Spinal cord (tissue), 10 donors: ENCODE measurements around the gene AOPEP. TPM values are rescaled to one million over a fixed set of nuclear protein-coding genes. Genes with fewer than 3 reads are reported as not detected.

Experiments used
- DNase-seq, 6 donors: peaks; one replicate each; pipeline versions ENCODE4 v3.0.0 to v3.0.0-alpha.2; 2013 to 2015; ENCODE audit warnings: low spot score in 6 of 6, low read depth in 4 of 6
- H3K27ac ChIP-seq: one replicate; pipeline ENCODE4 v1.5.1; 2013; ENCODE audit warnings: low read depth, low read length, control low read depth
- H3K27me3 ChIP-seq: one replicate; pipeline ENCODE4 v1.6.1; 2013; ENCODE audit warnings: low read length; ENCODE audit not compliant: control insufficient read depth, insufficient read depth
- H3K36me3 ChIP-seq: one replicate; pipeline ENCODE4 v1.6.1; 2013; ENCODE audit warnings: low read length; ENCODE audit not compliant: control insufficient read depth, insufficient read depth
- H3K4me1 ChIP-seq: one replicate; pipeline ENCODE4 v1.6.1; 2013; ENCODE audit warnings: low read length; ENCODE audit not compliant: control insufficient read depth, insufficient read depth
- H3K4me3 ChIP-seq: one replicate; pipeline ENCODE4 v1.5.1; 2013; ENCODE audit warnings: low read depth, low read length, control low read depth
- H3K9me3 ChIP-seq: one replicate; pipeline ENCODE4 v1.6.1; 2013; ENCODE audit warnings: low read length; ENCODE audit not compliant: control insufficient read depth, insufficient read depth
- WGBS: methylation state at CpG from one replicate; pipeline ENCODE4 v1.1.5; 2013; ENCODE audit warnings: missing lambda C conversion rate; ENCODE audit not compliant: insufficient coverage; 5-methylcytosine and 5-hydroxymethylcytosine counted together
- polyA plus RNA-seq, 2 donors: library from polyadenylated mRNA; unstranded; fragments of 120-200 nt; gene quantifications; one replicate each; pipeline ENCODE4 v1.2.1, GENCODE V29; 2013; ENCODE audit not compliant: insufficient read length in 2 of 2
- total RNA-seq, 2 donors: library from RNA; depleted of rRNA in 1 of 2; stranded (reverse); fragments of 120-200 nt in 1 of 2; fragments of >200 nt in 1 of 2; gene quantifications; one replicate each; pipeline versions ENCODE4 v1.2.3 to v1.2.4, GENCODE V29; 2013 to 2014
- donor health status: healthy.

AOPEP gene
- total and polyA plus RNA-seq, 4 donors: 42.8 to 77.4 (median 56.3) TPM

DNA sequence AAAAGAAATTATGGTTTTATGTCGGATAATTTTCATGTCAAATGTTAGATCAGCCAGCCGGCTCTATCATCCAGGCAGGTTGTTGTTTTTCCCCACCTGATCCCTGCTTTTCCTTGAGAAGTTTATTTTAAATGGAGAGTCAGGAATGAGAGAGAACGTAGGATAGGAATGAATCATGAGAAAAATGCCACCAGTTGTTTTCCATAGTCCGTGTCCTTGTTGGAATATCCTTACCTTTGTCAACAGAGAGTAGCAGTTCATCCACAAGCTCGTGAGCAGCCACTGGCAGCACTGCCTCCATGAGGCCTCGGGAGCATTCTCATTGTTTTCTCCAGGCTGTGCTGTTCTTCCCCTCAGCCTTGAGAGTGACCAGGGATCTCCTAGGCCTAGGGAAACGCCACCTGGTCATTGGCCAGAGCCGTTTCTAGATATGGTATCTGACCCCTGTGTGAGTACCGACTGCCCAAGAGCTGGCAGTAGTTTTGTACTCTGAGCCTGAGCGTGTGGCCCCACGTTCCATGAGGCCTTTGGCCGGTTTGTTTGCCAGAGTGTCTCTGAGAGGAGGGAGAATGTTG is 297.7 kb downstream of the AOPEP start:
- H3K4me1 ChIP-seq: peaks cover 15% of the 10 kb centered on the region

DNA sequence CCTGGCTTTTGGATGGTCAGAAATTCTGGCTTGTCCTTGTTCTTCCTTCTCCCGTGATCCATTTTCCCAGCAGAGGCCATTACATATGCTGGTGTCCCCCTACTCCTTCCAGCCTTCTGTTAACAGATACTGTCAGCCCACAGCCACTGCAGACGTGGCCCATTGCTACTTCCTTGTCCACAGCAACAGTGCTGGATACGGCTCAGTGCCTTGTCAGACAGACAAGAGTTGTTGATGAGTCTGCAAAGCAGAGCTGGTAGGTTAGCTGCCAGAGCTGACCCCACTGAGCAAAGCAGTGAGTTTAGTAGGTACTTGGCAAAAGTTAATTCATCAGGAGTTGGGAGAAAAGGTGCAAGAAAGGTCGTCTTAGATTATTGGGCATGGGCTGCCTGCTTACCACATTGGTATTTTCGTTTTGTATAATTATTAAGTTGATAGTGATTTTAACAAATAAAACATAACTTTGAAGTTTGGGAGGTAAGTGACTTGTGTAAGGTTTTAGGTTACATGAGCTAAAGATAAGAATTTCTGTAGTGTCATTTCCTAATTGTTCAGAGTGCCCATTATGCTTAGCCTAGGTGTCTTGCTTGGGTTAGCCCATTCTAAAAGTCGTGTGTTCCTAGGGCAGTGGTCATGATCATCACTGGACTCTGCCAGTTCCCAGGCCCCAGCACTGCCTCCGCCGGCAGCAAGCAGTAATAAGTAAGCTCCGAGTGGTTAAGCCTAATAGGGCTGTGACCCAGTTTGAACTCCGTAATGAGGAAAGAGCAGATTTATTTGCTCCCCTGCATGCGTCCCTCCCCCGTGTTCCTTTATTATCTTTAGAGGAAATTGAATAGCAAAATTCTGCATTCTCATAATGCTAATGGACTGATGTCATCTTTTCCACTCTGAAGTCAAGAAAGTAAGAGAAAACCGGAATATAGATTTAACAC is 299.0 kb downstream of the AOPEP start:
- WGBS: 50% methylated on average over 6 of the region's 13 CpGs
- Histone ChIP-seq H3K27ac (peak overlapping the region; percentile 49), H3K4me1 (peaks cover 15% of the 10 kb centered on the region), H3K27me3 (no peaks in the 10 kb centered on the region), H3K9me3 (no peaks in the 10 kb centered on the region), H3K4me3 (no peak overlapping the region), H3K36me3 (no peaks in the 10 kb centered on the region)
- DNase-seq: peak in 1 of 6 donors; percentile 59

More for the DNA sequence above, 297.7 kb downstream of the AOPEP start:
- peaks cover 4% of the 10 kb centered on the region for H3K36me3 ChIP-seq
- no peaks in the 10 kb centered on the region for H3K9me3 ChIP-seq
- H3K27ac ChIP-seq: no peak overlapping the region
- no peaks in the 10 kb centered on the region for H3K27me3 ChIP-seq
- WGBS: 78% methylated on average over 8 of the region's 12 CpGs
- no peak overlapping the region for H3K4me3 ChIP-seq
- DNase-seq: no peak

DNA sequence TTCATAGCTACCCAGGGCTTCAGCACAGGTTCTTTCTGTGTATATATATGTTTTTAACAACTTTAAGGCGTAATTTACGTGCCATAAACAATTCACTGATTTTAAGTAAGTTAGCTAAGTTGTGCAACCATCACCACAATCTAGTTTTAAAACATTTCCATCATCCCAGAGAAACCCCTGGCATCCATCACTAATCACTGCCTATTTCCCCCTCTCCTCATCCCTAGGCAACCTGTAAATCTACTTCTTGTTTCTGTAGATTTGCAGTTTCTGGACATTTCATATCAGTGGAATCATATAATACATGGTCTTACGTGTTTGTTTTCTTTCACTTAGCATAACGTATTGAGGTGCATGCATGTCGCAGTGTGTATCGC is 299.6 kb downstream of the AOPEP start:
- no peak overlapping the region for H3K4me3 ChIP-seq
- H3K27me3 ChIP-seq: no peaks in the 10 kb centered on the region
- H3K36me3 ChIP-seq: no peaks in the 10 kb centered on the region
- peaks cover 15% of the 10 kb centered on the region for H3K4me1 ChIP-seq
- WGBS: 100% methylated on average over 1 of the region's 6 CpGs
- no peaks in the 10 kb centered on the region for H3K9me3 ChIP-seq
- DNase-seq: no peak
- no peak overlapping the region for H3K27ac ChIP-seq

DNA sequence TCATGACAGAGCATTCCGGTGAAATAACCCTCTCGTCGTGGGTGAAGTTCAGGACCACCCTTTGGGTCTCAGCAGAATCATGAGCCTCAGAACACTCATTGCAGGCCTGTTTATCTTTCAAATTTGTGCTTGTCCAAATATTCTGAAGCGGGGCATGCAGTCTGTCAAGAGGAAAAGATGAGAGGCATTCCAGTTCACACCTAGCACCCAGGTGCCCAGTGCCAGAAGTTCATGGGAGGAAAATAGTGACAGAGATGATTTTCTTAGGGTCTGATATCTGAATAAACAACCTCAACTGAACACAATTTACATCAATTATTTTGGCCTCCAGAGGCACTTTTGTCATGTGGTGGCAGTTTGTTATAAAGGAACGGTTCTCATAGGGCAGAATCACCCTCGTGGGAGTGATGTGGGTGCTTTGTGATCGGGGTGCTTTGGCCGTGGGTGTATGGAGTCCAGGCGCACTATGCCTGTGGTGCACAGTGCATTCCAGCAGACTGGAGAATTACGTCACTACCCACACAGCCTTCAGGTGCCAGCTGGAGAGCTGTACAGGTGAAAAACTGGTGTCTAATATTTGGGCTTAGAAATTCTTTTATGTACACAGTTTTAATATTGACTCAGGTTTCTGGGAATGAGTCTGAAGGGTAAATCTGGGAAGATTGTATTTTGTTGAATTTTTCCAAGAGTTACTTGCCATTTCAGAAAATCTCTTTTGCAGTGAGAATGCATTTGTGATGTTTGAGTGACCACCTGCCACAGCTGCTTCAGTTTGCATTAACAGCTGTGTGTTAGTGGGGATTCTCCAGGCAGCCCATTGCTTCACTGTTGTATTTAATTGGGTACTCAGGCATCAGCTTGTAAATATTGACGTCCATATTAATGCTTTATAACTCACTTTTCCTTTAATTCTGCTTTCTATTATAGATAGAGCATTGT is 301.7 kb downstream of the AOPEP start:
- H3K36me3 ChIP-seq: peaks cover 2% of the 10 kb centered on the region
- peak in 1 of 6 donors; percentile 27 for DNase-seq
- no peak overlapping the region for H3K4me3 ChIP-seq
- H3K4me1 ChIP-seq: peaks cover 27% of the 10 kb centered on the region
- 88% methylated on average over 8 of the region's 11 CpGs for WGBS
- H3K27me3 ChIP-seq: no peaks in the 10 kb centered on the region
- no peak overlapping the region for H3K27ac ChIP-seq
- no peaks in the 10 kb centered on the region for H3K9me3 ChIP-seq

DNA sequence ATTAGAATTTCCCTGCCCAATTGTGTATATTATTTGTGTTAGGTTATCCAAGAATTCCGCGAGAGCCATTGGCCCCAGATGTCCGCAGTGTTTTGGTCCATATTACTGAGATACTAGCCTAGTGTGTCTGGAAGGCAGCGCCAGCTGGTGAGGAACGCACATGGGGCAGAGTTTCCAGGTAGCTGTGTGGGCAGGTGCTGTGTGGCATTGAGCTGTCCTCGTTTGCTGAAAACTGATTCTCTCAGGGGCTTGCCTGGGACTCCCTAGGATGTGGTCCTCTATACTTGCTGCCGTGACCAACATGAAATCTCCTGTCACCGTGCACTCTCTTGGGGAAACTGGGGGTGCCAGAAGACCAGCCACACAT is 302.3 kb downstream of the AOPEP start:
- H3K27ac ChIP-seq: no peak overlapping the region
- H3K4me1 ChIP-seq: peaks cover 24% of the 10 kb centered on the region
- DNase-seq: no peak
- H3K36me3 ChIP-seq: peaks cover 2% of the 10 kb centered on the region
- no peaks in the 10 kb centered on the region for H3K9me3 ChIP-seq
- H3K27me3 ChIP-seq: no peaks in the 10 kb centered on the region
- WGBS: 92% methylated on average over 6 of the region's 8 CpGs
- H3K4me3 ChIP-seq: no peak overlapping the region

DNA sequence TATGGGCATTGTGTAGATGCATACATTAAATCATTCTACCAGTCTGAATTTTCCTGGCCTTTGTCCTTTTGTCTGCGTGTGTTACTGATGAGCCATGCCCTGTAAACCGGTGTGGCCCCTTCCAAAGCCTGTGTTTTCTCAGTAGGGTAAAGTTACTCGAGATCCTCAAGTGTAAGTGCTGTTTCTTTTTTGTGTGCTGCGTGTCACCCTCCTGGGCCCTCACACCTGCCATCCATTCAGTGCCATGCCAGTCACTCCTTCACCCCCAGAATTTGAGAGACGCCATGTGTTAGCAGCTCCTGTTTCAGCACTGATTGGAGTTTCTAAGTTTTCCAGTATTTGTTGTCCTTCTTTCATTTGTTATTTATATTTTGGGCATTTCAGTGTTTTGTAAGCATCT is 302.8 kb downstream of the AOPEP start:
- no peak overlapping the region for H3K4me3 ChIP-seq
- WGBS: no CpG with 5 or more reads among the region's 5 CpGs
- DNase-seq: no peak
- H3K27me3 ChIP-seq: no peaks in the 10 kb centered on the region
- no peaks in the 10 kb centered on the region for H3K9me3 ChIP-seq
- peaks cover 23% of the 10 kb centered on the region for H3K4me1 ChIP-seq
- peaks cover 2% of the 10 kb centered on the region for H3K36me3 ChIP-seq
- no peak overlapping the region for H3K27ac ChIP-seq

DNA sequence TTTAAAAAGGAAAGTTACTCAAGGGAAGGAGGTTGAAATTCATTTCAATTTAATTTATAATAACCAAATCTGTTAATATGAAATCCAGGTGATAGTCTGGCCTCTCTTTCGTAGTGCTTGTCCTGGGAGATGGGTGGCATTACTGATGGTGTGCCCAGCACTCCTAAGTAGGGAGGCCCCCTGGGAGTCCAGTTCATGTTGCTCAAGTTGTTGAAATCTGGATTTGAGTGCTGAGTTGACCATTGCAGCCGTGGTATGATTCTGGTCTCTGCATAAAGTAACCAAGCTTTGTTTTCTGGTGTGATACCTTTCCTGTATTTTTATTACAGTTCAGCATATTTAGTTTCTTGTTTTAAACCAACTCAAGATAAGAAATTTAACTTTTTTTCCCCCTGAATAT is 303.2 kb downstream of the AOPEP start:
- H3K4me1 ChIP-seq: peaks cover 20% of the 10 kb centered on the region
- H3K27me3 ChIP-seq: no peaks in the 10 kb centered on the region
- peaks cover 2% of the 10 kb centered on the region for H3K36me3 ChIP-seq
- H3K27ac ChIP-seq: no peak overlapping the region
- H3K9me3 ChIP-seq: no peaks in the 10 kb centered on the region
- no peak overlapping the region for H3K4me3 ChIP-seq
- WGBS: 83% methylated on average over 1 of the region's 2 CpGs
- DNase-seq: no peak

DNA sequence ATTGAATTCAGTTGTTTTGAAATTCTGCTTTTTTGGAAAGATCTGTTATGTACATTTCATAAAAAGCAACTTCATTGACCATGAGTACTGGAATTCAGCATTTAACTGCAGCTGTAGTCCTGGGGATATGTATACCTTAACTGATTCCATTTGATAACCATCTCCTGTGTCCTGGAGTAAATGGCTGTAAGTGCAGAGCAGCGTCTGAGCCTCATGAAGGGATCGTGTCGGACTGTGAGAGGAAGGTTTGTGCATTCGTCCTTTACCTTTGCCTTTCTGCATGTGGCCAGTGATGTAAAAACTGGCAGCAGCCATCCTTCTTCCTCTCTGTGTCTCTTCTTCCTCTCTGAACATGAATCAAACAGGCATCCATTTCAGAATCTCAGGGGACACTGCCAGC is 303.8 kb downstream of the AOPEP start:
- Histone ChIP-seq H3K4me3 (no peak overlapping the region), H3K9me3 (no peaks in the 10 kb centered on the region), H3K36me3 (peaks cover 2% of the 10 kb centered on the region), H3K27ac (peak overlapping the region; percentile 53), H3K27me3 (no peaks in the 10 kb centered on the region), H3K4me1 (peaks cover 16% of the 10 kb centered on the region)
- DNase-seq: no peak
- no CpG with 5 or more reads among the region's 4 CpGs for WGBS

DNA sequence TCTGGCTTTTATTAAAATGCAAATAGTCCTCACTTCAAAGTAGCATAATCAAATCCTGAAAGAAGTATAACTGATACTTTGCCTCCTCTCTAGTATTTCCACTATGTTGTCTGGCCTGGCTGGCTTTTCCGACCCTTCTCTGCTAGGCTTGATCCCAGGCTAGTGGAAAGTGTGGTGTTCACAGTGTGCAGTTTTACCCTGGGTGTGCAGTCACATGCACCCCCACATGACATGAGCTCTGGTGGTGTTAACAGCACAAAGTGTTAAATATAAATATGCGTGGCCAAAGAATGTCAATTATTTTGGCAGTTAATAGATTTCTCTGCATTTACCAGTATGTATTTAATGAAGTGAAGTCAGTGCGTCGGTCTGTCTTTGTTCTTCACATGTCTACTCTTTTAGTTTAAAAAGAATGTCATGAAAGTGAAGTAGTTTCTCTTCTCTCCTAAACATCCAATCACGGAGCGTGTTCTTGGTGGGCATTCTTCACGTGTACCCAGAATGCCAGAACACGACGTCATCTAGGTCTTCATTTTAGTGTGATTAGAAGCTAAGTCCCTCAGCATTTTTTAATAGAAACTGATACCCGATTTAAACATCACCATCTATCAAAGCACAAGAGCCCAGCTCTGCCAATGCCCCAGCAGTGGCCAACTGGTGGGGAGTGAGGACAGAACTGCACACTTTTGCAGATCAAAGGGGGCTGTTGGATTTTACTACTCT is 304.6 kb downstream of the AOPEP start:
- peak overlapping the region; percentile 53 for H3K27ac ChIP-seq
- H3K36me3 ChIP-seq: peaks cover 2% of the 10 kb centered on the region
- no peak for DNase-seq
- H3K9me3 ChIP-seq: no peaks in the 10 kb centered on the region
- peaks cover 16% of the 10 kb centered on the region for H3K4me1 ChIP-seq
- no peak overlapping the region for H3K4me3 ChIP-seq
- no peaks in the 10 kb centered on the region for H3K27me3 ChIP-seq
- no CpG with 5 or more reads among the region's 10 CpGs for WGBS
